ENCODE measurements around the gene TOP3A. TPM values are rescaled to one million over a fixed set of nuclear protein-coding genes. Genes with fewer than 3 reads are reported as not detected.

TOP3A gene
- total RNA-seq, 1 experiment from 2014 or later = 73.7 TPM

DNA sequence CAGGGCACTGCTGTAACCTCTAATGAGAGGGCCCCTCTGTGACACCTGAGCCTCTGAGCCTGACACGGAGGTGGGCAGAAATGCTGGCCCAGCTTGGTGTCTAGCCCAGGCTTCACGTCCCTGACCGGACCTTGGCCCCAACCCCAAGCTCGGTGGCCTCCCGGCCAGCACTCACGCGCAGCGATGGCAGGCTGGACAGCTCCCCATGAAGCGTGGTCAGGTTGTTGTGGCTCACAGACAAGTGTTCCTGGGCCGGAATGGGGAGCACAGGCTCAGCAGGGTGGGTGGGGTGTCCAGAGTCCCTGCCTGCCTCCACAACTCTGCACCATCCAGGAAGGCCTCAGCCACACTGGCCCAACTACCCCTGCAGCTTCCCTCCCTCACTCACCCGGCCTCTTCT is 58.4 kb downstream of the TOP3A start:
- TF ChIP-seq, protein P1, sequence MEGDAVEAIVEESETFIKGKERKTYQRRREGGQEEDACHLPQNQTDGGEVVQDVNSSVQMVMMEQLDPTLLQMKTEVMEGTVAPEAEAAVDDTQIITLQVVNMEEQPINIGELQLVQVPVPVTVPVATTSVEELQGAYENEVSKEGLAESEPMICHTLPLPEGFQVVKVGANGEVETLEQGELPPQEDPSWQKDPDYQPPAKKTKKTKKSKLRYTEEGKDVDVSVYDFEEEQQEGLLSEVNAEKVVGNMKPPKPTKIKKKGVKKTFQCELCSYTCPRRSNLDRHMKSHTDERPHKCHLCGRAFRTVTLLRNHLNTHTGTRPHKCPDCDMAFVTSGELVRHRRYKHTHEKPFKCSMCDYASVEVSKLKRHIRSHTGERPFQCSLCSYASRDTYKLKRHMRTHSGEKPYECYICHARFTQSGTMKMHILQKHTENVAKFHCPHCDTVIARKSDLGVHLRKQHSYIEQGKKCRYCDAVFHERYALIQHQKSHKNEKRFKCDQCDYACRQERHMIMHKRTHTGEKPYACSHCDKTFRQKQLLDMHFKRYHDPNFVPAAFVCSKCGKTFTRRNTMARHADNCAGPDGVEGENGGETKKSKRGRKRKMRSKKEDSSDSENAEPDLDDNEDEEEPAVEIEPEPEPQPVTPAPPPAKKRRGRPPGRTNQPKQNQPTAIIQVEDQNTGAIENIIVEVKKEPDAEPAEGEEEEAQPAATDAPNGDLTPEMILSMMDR (IDR thresholded peaks at IDR 0.05; ENCODE audit: insufficient read depth in 1 of 2, low read depth in 1 of 2, low read length in 1 of 2, severe bottlenecking in 1 of 2, unreplicated experiment in 1 of 2) = no peak
- H3K4me3 ChIP-seq (ENCODE audit: low read depth, low read length) = no peak overlapping the region
- DNase-seq = no peak
- CTCF ChIA-PET = no interaction called here
- POLR2A ChIA-PET = no interaction called here
- peaks cover 20% of the 10 kb centered on the region for H3K4me1 ChIP-seq
- no peaks in the 10 kb centered on the region for H3K27me3 Mint-ChIP-seq (ENCODE audit: insufficient read depth, unreplicated experiment)
- intact Hi-C loops (cut with micrococcal nuclease; ENCODE audit: unreplicated experiment) = loop anchor here (5.0 kb wide), 1 partner anchor 74 kb away; the partner anchor contains the start of gene ALKBH5
- H3K9me3 ChIP-seq = no peaks in the 10 kb centered on the region
- peaks cover 60% of the 10 kb centered on the region for H3K36me3 Mint-ChIP-seq (ENCODE audit: insufficient read depth, unreplicated experiment)
- H3K4me1 Mint-ChIP-seq (ENCODE audit: low read depth, unreplicated experiment) = peaks cover 4% of the 10 kb centered on the region
- H3K9me3 Mint-ChIP-seq (ENCODE audit: unreplicated experiment) = no peaks in the 10 kb centered on the region
- H3K27ac Mint-ChIP-seq (ENCODE audit: unreplicated experiment) = no peak overlapping the region
- H3K36me3 ChIP-seq (ENCODE audit: control insufficient read depth, insufficient read depth, low read length) = peaks cover 7% of the 10 kb centered on the region
- no peaks in the 10 kb centered on the region for H3K27me3 ChIP-seq (replicated peaks; ENCODE audit: control insufficient read depth, insufficient read depth, low read length)
- no TSS peak for BruUV-seq (replicated peaks)
- H3K4me3 Mint-ChIP-seq (ENCODE audit: unreplicated experiment) = no peak overlapping the region

DNA sequence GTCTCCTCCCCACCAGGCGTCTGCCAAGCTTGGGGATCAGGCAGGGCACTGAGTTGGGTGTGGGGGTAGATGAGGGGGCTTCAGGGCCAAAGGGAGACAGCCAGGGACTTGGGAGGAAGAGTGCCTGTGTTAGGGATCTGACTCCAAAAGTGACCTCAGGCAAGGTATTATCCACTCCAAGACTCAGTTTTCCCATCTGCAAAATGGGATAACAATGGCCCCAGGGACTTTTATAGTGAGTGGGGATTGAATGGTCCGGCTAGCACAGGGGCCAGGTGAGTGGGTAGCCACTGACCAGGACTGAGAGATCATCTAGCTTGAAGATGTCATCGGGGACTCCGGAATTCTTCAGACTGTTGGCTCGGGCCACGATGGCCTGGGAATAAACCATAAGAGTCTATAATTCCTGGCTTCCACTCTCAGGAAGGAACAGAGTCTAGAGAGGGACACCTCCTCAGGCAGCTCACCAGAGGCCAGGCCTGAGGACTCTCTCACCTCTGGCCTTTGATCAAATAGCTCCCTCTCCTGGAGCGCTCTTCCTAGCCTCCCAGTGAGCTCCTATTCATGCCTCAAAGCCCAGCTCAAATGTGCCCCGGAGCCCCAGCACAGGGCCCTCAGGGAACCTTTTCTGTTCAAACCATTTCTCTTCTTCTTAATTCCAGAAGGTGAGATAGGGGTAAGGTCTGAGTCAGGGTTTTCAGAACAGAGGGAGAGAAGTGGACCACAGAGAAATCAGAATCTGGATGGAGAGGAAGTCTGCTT is 59.7 kb downstream of the TOP3A start:
- no peak for DNase-seq
- ChIA-PET CTCF (interaction anchor here (1.0 kb wide), 1 partner anchor 70 kb away, joined by 3 read pairs; no protein-coding TSS in a partner anchor), POLR2A (no interaction called here)
- intact Hi-C loops (cut with micrococcal nuclease; ENCODE audit: unreplicated experiment) = loop anchor here (5.0 kb wide), 1 partner anchor 73 kb away; the partner anchor contains the start of gene ALKBH5
- H3K4me3 Mint-ChIP-seq (ENCODE audit: unreplicated experiment) = no peak overlapping the region
- no peak overlapping the region for H3K27ac Mint-ChIP-seq (ENCODE audit: unreplicated experiment)
- Histone ChIP-seq H3K27me3 (replicated peaks; ENCODE audit: control insufficient read depth, insufficient read depth, low read length) (no peaks in the 10 kb centered on the region), H3K4me3 (ENCODE audit: low read depth, low read length) (no peak overlapping the region), H3K9me3 (no peaks in the 10 kb centered on the region), H3K4me1 (peaks cover 19% of the 10 kb centered on the region), H3K36me3 (ENCODE audit: control insufficient read depth, insufficient read depth, low read length) (peaks cover 8% of the 10 kb centered on the region)
- no peaks in the 10 kb centered on the region for H3K9me3 Mint-ChIP-seq (ENCODE audit: unreplicated experiment)
- TF ChIP-seq, protein P1 (IDR thresholded peaks at IDR 0.05; ENCODE audit: insufficient read depth in 1 of 2, low read depth in 1 of 2, low read length in 1 of 2, severe bottlenecking in 1 of 2, unreplicated experiment in 1 of 2) = no peak
- BruUV-seq (replicated peaks) = no TSS peak
- H3K27me3 Mint-ChIP-seq (ENCODE audit: insufficient read depth, unreplicated experiment) = no peaks in the 10 kb centered on the region
- H3K36me3 Mint-ChIP-seq (ENCODE audit: insufficient read depth, unreplicated experiment) = peaks cover 62% of the 10 kb centered on the region
- peaks cover 4% of the 10 kb centered on the region for H3K4me1 Mint-ChIP-seq (ENCODE audit: low read depth, unreplicated experiment)

DNA sequence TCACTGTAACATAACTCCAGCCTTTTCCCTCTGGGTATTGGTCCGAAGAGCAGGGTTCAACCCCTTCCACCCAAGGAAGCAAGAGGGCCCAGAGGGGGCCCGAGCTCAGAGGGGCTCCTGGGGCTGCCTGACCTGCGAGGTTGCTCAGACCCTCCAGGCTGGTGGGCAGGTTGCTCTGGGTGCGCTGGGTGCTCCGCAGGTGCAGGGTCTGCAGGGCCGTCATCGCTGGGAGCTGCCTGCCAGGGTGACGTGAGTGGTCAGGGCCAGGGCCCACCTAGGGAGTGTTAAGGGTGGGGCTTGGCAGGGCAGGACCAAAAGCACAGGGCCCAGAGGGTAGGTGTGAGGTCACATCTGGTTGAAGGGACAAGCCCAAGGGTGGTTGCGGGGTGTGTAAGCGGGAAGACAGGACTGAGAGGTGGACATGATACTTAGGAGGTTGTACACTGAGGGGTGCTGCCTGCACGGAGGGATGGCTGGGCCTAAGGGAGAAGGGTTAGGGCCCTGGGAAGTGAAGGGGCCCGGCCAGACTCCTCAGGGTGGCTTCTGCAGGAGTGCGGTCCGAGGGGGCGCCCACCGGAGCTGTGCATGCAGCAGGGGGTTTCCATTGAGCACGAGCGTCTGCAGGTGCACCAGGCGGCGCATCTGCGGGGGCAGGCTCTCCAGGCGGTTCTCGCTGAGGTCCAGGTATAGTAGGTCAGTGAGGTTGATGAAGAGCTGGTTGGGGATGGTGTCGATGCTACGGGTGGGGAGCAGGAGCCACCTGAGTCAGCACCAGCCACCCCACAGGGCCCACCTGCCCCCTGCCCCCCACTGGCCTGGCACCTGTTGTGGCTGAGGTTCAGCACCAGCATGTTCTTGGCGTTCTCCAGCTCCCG is 60.6 kb downstream of the TOP3A start:
- TF ChIP-seq, protein P1 (IDR thresholded peaks at IDR 0.05; ENCODE audit: insufficient read depth in 1 of 2, low read depth in 1 of 2, low read length in 1 of 2, severe bottlenecking in 1 of 2, unreplicated experiment in 1 of 2) = no peak
- no peaks in the 10 kb centered on the region for H3K9me3 ChIP-seq
- Mint-ChIP-seq H3K4me3 (ENCODE audit: unreplicated experiment) (no peak overlapping the region), H3K4me1 (ENCODE audit: low read depth, unreplicated experiment) (no peaks in the 10 kb centered on the region), H3K36me3 (ENCODE audit: insufficient read depth, unreplicated experiment) (peaks cover 70% of the 10 kb centered on the region), H3K9me3 (ENCODE audit: unreplicated experiment) (no peaks in the 10 kb centered on the region), H3K27ac (ENCODE audit: unreplicated experiment) (no peak overlapping the region), H3K27me3 (ENCODE audit: insufficient read depth, unreplicated experiment) (no peaks in the 10 kb centered on the region)
- peaks cover 10% of the 10 kb centered on the region for H3K4me1 ChIP-seq
- DNase-seq = no peak
- no peaks in the 10 kb centered on the region for H3K27me3 ChIP-seq (replicated peaks; ENCODE audit: control insufficient read depth, insufficient read depth, low read length)
- H3K4me3 ChIP-seq (ENCODE audit: low read depth, low read length) = no peak overlapping the region
- intact Hi-C loops (cut with micrococcal nuclease; ENCODE audit: unreplicated experiment) = no loop called here
- BruUV-seq (replicated peaks) = no TSS peak
- H3K36me3 ChIP-seq (ENCODE audit: control insufficient read depth, insufficient read depth, low read length) = peaks cover 9% of the 10 kb centered on the region
- ChIA-PET CTCF (no interaction called here), POLR2A (no interaction called here)

Data from Caco-2 (cell line).